Stimulated activated CD4-positive, alpha-beta T cell treated with anti-CD3 and anti-CD28 coated beads, Interleukin-4, amount 100 ng/mL, for 1 hour (primary cell): ENCODE data around the gene BANP.
"Not testable (repeated sequence)": the region's sequence is repeated elsewhere in the genome, so short reads cannot be mapped to it uniquely, and the experiment has no call there.

Source experiments
- DNase-seq: peaks from one replicate; pipeline ENCODE4 v3.0.0-alpha.2; 2020

Gene BANP

DNA sequence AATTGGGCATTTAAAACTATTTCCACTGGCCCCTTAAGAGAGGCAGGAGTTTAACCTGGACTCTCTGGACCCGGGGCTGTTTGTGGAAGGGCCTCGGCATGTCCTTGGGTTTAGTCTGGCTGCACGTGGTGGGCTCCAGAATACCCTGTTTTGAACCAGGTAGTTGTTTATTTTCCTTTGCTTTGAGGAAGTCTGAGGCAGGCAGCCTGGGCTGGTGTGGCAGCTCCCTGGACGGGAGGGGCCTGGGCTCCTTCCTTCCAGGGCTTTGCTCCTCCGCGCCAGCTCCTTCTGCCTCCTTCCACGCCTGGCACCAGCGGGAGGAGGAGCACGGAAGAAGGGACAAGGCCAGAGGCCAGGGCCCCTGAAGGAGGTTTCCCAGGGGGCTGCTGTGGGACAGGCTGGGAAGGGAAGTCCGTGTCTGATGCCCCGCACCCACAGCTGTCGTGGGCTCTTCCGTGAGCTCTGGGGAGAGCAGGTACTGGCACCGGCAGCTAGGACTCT, 15.5 kb downstream of the BANP start:
- DNase-seq: no peak

DNA sequence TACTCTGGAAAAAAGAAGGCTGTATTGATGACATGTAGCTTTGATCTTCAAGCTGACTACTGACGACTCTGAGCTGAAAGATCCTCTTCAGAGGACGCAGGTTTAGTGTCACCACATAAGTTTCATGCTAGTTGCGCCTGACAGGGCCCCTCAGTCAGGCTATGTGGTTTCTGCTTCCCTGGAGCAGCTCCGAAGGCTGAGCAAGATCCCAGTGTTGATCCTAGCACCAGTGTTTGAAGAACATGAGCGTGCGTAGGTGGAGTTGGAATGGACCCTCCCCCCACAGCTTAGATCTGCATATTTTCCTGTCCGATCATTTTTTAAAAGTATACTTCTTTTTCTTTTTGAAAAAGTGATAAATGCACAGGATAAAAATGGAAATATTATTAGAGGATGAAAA, 17.3 kb downstream of the BANP start:
- DNase-seq: no peak

GRCh38 chr16:87970186-87970585, 19.0 kb downstream of the BANP start:
- no peak for DNase-seq

DNA sequence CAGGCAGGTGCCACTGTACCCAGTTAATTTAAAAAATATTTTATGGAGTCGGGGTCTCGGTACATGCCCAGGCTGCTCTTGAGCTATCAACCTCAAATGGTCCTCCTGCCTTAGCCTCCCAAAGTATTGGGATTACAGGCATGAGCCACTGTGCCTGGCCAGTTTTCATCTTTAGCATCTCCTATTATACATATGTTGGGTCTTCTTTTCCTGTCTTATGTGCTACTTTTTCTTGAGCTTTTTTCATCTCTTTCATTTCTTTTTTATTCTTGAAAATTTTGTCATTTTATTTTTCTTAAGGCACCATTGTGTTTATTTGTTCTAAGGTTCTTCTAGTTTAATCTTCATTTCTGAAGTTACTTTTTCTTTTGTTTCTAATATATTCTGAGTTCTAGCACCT, 20.7 kb downstream of the BANP start:
- no peak for DNase-seq

- DNase-seq: no peak
These were observed 22.5 kb downstream of the BANP start for GRCh38 chr16:87973717-87974116.

GRCh38 chr16:87974178-87974577, 22.9 kb downstream of the BANP start:
- DNase-seq: no peak

DNA sequence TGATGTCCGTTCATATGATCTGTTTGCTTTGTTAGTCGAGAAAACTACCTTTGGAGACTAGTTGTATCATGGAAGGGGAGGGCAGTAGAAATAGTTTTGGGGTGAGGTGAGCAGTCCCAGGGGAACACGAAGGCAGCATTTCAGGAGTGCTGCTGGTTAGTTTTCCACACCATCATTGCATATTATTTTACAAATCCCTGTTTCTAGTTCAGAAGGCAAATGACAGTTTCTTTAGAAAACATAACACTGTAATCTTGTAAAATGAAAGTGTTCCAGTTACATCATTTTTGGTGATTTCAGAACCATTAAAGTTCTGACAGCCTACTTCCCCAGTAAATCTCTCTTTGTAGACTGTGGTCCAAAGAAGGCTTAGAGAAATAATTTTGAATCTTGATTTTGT, 25.4 kb downstream of the BANP start:
- DNase-seq: no peak

DNA sequence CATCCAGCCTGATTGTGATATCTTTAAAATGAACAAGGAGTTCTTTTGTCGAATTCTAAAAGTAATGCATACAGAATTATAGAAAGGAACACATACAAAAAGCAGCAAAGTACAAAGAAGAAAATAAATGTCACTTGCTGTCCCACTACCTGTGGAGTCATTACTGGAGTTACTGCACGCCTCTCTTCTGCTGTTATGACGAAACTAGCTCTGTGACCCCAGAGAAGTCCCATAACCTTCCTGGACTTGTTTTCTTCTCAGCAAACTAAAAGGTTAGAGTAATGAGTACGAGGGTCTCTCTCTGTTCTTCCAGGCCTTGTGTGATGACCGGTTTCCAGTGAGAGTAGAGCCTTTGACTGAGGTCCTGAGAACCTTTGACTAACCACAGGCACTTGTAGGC, 26.9 kb downstream of the BANP start:
- DNase-seq: no peak

- DNase-seq: no peak
These were observed 28.1 kb downstream of the BANP start for GRCh38 chr16:87979352-87979751.

DNA sequence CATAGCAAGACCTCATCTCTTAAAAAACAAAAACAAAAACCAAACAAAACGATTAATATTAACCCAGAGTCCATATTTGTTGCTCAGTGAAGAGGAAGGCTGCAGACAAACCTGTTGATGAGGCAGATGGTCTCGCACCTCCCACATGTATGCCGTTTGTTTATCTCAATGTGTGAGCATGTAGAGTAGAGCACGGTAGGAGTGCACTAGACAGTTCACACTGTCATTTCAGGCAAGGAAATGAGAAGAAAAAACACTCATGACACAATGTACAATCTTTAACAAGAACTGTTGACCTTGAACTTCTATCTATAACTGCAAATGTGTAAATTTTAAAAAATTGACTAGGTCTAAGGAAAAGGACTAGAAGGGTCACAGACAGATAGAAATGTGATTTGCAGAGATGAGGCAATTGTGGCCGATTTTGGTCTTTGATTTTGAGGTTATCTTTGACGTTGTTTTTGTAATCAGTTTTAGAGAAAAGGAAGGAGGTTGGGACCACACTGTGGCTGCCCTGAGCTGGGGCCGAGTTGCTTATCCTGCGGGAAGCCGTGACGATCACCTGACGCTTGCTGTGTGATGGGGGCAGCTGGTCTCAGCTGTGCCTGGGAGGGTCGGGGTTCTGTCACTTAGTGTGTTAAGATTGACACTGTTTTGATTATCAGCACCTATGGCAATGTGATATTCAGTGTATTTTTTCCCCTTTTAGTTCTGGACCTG, 28.8 kb downstream of the BANP start:
- DNase-seq: not testable (repeated sequence)

GRCh38 chr16:87981376-87981775, 30.1 kb downstream of the BANP start:
- DNase-seq: not testable (repeated sequence)

GRCh38 chr16:87982581-87983041, 31.4 kb downstream of the BANP start:
- DNase-seq: no peak

DNA sequence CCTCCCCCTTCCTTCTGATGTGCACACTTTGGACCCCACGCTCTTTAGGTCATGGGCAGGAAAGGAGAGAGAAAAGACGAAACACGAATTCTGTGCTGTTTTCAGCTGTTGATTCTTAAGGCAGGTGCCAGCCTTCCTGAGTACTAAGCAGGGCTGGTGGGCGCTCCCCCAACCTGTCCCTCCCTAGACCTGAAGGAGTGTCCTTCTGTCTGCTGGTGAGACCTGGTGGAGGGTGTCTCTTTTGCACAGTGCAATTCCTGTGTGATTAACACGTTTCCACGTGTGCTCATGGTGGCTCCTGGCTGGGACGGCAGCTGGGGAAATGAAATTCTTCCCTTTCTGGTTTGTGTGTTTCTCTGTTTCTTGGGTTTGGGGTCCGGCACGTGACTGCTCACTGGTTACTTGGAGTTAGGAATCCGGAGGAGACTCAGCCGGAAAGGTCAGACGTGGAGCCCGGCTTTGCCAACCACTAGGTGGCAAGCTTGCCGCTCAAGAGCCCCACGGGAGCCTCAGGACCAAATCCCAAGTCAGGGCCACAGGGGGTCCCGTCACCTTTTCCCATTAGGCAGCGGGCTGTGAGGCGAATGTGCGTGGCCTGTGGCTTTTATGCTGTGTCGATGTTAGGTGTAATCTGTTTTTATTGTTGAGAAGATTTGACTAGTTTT, 32.0 kb downstream of the BANP start:
- DNase-seq: not testable (repeated sequence)

DNA sequence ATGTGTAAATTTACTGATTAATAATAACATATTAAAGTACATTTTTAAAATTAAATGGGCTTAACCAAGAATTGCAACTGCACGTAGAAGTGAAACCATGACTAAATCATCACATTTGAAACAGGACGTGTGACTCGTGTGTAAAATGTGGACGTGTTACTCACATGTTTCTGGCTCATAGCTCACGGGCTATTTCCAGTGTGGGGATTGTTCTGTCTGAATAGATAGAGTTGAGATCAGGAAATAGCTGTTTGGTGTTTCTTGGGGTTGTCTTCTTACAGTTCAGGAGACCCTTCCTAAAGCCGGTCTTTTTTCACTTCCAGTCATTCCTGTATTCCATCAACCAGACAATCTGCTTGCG, 32.5 kb downstream of the BANP start:
- not testable (repeated sequence) for DNase-seq

DNA sequence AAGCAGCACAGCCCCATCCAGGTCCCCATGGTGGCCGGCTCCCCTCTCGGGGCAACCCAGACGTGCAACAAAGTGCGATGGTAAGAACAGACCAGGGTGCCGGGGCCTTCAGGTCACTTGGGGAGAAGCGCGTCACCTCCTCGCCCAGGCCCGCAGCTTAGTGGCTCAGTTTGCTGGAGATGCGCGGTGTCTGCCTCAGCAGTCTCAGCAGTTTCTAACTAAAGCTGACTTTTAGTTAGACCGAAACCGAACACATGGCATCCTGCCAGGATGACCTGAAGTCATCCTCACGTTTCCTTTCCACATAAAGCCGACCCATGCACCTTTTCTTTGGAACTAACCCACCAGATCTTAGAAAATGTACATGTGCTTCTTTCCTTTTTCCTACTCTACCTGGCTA, 32.9 kb downstream of the BANP start:
- DNase-seq: not testable (repeated sequence)

DNA sequence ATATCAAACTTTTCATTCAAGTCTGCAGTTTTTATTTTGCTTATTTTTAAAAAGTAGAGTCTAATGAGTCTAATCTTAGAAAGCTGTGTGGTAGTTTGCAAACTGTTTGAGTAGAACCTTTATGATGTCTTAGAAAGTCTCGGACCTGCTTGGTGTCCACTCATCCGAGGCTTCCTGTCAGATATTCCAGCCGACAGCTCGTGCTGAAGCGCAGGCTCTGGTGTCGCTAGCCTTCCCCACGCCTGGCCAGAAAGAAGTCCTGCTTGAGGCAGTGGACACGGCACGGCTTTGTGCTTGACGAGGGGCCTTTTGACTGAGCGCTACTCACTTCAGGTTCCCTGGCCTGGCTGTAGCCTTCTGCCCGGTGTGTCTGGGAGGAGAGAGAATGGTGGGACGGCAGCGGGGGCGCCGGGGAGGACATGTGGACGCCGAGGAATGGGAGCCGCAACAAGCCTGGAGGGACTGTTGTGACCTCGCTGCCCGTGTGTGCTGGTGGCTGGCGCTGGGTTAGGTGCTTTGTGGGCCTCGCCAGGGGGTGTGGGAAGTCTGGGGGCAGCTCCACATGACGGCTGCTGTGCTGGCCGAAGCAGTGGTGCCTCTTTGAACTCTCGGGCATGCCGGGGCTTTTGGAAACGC, 33.5 kb downstream of the BANP start:
- DNase-seq: no peak

- not testable (repeated sequence) for DNase-seq
These were observed 34.3 kb downstream of the BANP start for GRCh38 chr16:87985493-87985892.

- peak; percentile 39 for DNase-seq
These were observed 35.2 kb downstream of the BANP start for GRCh38 chr16:87986361-87986849.

DNA sequence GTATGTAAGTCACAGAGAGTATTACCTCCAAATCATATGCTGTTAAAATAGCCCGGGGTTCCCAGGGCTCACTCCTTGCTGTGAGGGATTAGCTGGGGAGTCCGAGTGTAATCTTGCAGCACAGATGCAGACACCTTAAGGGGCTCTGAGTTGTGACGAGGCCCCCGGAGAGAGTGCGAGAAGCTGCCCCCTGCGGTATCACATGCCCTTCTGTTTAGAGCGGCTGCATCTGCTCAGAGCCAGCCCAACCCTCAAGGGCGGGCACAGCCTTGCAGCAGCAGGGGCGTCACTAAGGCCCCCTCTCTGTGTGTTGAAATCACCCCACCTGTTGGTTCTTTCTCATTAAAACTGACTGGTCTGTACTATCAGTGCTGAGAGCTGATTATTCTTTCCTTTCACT, 37.4 kb downstream of the BANP start:
- not testable (repeated sequence) for DNase-seq

- DNase-seq: not testable (repeated sequence)
These were observed 39.0 kb downstream of the BANP start for GRCh38 chr16:87990254-87990653.

- DNase-seq: not testable (repeated sequence)
These were observed 40.9 kb downstream of the BANP start for GRCh38 chr16:87992142-87992541.

GRCh38 chr16:87993901-87994300, 42.7 kb downstream of the BANP start:
- no peak for DNase-seq

DNA sequence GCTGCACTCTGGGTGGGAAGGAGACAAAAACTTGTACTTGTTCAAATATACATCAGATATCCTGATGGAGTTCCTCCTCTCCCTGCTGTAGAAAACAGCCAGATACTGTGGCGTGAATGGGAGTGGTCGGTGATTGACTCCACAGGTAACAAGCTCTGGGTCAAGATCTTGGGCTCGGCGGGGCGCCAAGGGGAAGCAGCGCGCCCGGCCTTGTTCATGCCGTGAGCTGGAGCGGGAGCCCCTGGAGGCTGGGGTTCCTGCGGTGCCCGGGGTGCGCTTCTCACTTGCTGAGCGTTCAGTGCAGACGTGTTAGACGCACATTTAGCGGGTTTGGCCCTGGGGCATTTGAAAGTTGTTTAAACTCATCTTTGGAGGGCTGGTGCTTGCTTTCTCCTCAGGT, 44.4 kb downstream of the BANP start:
- no peak for DNase-seq
